HEK293T (cell line): ENCODE data around the gene SYCP3.

ENCODE experiments used
- BHLHE40 ChIP-seq: fragments of 450-650 bp; IDR thresholded peaks from 2 replicates; pipeline ENCODE4 v1.6.1; 2016; ENCODE audit warnings: mild to moderate bottlenecking, moderate library complexity, borderline replicate concordance
- ELF4 ChIP-seq: fragments of 450-650 bp; IDR thresholded peaks from 2 replicates; pipeline ENCODE4 v1.6.1; 2017; ENCODE audit warnings: antibody characterized with exemption
- FOXA1 ChIP-seq: fragments of 450-650 bp; IDR thresholded peaks from 2 replicates; pipeline ENCODE4 v1.6.1; 2016; ENCODE audit warnings: mild to moderate bottlenecking
- FOXM1 ChIP-seq: fragments of 450-650 bp; IDR thresholded peaks from 2 replicates; pipeline ENCODE4 v1.6.1; 2017; ENCODE audit warnings: mild to moderate bottlenecking, borderline replicate concordance
- HDGF ChIP-seq: fragments of 450-650 bp; IDR thresholded peaks from 2 replicates; pipeline ENCODE4 v1.6.1; 2017; ENCODE audit warnings: antibody characterized with exemption, borderline replicate concordance
- LEF1 ChIP-seq: fragments of 450-650 bp; IDR thresholded peaks from 2 replicates; pipeline ENCODE4 v1.6.1; 2017; ENCODE audit warnings: mild to moderate bottlenecking, borderline replicate concordance
- NFRKB ChIP-seq: fragments of 450-650 bp; IDR thresholded peaks from 2 replicates; pipeline ENCODE4 v1.6.1; 2016; ENCODE audit warnings: mild to moderate bottlenecking, moderate library complexity
- PKNOX1 ChIP-seq: fragments of 450-650 bp; IDR thresholded peaks from 2 replicates; pipeline ENCODE4 v1.6.1; 2016
- SP1 ChIP-seq: fragments of 450-650 bp; IDR thresholded peaks from 2 replicates; pipeline ENCODE4 v1.6.1; 2017
- SUZ12 ChIP-seq: fragments of 450-650 bp; IDR thresholded peaks from 2 replicates; pipeline ENCODE4 v1.6.1; 2016; ENCODE audit warnings: mild to moderate bottlenecking
- TARDBP ChIP-seq: fragments of 450-650 bp; IDR thresholded peaks from 2 replicates; pipeline ENCODE4 v1.6.1; 2016
- ZNF384 ChIP-seq: fragments of 450-650 bp; IDR thresholded peaks from 2 replicates; pipeline ENCODE4 v1.6.1; 2016

- no peak for TF ChIP-seq LEF1
- no peak for TF ChIP-seq SP1
- no peak for TF ChIP-seq HDGF
- no peak for TF ChIP-seq PKNOX1
- TF ChIP-seq SUZ12, result no peak
- TF ChIP-seq ZNF384, result no peak
- TF ChIP-seq FOXM1, result no peak
- no peak for TF ChIP-seq FOXA1
- TF ChIP-seq TARDBP, result no peak
- TF ChIP-seq ELF4, result no peak
- TF ChIP-seq BHLHE40, result no peak
- no peak for TF ChIP-seq NFRKB
These were observed 28.3 kb upstream of the SYCP3 start for GRCh38 chr12:101767537-101767936.
